T follicular helper cell (primary cell): ENCODE results near the gene SLC34A1.

Experiments
- DNase-seq: peaks from one replicate; pipeline ENCODE4 v3.0.0-alpha.2; 2020; ENCODE audit warnings: low read depth

The SLC34A1 gene

GRCh38 chr5:177388521-177389052 is 4.4 kb downstream of the SLC34A1 start:
- no peak for DNase-seq

DNA sequence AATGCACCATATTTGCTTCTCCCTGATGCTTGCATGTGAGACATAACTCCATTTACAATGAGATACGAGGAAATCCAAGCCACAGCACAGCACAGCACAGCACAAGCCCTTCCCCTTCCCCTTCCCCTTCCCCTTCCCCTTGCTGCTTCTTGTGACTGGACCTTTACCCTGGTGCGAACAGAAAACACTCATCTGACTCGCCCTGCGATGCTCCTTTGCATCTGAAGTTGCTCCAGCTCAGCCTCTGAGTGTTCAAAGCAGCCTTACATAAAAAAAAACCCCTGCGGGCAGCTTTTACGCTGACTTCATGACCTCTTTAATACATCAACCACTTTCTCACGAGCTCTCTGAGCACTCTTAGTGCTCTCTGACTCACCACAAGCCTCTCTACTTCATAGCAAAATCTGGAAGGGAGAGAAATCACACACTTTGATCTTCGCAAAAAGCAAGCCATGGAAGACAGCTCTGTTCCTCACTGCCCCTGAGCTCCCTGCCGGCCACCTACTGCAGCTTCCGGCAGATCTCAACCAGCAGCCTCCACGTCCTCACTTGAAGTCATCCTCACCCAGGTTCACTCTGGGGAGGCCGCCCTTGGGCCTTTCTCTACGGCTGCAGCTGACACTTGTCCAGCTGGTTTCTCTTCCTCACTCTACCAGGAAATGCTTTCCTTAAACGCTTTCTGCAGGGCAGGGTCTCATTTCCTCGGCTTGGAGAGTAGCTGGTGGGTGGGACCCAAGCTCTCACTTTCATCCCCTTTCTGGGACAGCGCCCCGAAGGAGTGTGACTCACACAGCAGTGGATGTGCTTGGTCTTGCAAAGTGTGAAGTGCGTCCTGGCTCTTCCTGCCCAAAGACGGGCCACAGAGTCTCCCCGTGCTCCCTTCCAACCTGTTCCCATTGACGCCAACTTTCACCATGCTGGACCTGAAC is 5.3 kb downstream of the SLC34A1 start:
- peak; percentile 42 for DNase-seq

DNA sequence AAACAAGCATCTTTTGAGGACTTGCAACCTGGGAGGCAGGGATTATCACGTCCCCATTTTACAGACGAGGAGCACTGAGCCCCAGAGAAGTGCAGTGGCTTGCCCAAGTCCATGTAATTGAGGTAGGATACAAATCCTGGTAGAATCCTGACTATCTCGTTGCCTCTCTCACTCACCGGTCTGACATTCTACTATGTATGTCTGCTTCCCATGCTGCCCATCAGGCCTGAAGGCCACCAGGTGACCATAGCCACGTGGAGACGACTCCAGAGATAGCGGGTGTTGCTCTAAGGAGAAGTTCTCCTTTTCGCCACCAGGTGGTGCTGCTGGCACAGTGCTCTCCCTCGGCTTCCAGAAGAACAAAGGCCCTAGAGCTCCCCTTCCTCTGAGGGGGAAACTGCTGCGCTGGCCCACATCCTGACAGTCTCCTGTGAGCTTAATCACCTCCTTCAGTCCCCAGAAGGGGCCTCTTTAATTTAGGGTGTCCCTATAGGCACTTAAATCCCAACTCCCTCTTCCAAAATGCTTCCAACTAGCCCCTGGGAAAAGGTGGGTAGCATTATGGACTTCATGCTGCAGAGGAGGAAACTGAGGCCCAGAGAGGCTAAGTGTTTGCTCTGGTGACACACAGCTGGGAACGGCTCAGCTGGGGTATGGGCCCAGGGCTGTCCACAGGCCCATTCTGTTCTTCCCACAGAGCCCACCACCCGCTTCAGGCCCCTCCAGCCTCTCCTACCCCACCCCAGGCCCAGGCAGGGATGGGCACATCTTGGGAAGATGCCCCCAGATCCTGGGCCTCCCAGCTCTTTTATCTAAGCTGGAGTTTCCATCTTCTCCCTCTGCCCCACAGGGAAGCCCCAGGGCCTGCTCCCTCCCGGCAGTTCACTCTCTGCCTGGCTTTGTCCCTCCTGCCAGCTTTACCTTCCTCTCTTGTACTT is 6.4 kb downstream of the SLC34A1 start:
- DNase-seq = peak; percentile 80

- DNase-seq = no peak
These were observed 8.5 kb downstream of the SLC34A1 start for GRCh38 chr5:177392765-177393164.

- DNase-seq = no peak
These were observed 9.1 kb downstream of the SLC34A1 start for GRCh38 chr5:177393206-177393765.

- no peak for DNase-seq
These were observed 9.8 kb downstream of the SLC34A1 start for GRCh38 chr5:177393990-177394389.

GRCh38 chr5:177396078-177396477 is 11.8 kb downstream of the SLC34A1 start:
- DNase-seq = no peak

- DNase-seq = no peak
These were observed 12.6 kb downstream of the SLC34A1 start for GRCh38 chr5:177396807-177397206.

GRCh38 chr5:177397875-177398390 is 13.7 kb downstream of the SLC34A1 start:
- no peak for DNase-seq

DNA sequence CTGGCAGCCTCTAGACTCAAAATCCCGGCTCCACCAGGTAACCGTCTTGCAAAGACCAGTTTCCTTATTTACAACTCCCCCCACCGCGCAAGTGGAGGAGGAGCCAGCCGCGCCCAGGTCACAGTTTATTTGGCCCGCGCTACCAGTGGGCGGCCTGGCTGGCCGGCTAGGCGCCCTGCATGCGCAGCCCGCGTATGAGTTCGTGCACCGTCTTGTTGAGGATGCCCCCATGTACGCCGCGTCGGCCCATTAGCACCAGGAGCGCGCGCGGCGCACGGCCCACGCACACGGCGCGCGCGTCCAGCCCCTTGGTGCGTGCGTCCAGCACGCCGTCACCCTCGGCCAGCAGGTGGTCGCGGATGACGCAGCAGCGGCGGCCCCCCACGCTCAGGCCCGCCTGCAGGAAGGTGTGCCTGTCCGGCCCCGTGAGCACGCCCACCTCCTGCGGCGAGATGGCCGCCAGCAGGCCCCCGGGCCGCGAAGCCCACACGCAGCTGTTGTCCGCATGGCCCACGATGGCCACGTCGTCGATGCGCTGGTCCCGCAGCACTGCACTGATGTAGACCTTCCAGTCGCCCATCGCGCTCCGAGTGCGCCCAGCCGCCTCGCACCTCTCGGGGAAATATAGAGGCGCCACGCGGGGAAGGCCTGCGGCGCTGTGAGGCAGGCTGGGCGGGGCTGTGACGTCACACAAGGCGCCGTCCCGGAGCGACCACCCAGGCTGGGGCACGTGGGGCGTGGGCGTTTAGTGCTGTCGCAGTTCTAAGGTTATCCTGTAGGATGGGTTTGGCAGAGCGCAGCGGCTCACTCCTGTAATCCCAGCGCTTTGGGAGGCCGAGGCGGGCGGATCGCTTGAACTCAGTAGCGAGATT is 16.0 kb downstream of the SLC34A1 start, which contains the start of gene PFN3:
TSS of gene PFN3 (minus strand) at position 665 of the 872 bp plus-strand sequence. CDS start at position 580, 85 bp downstream.
- DNase-seq = no peak

DNA sequence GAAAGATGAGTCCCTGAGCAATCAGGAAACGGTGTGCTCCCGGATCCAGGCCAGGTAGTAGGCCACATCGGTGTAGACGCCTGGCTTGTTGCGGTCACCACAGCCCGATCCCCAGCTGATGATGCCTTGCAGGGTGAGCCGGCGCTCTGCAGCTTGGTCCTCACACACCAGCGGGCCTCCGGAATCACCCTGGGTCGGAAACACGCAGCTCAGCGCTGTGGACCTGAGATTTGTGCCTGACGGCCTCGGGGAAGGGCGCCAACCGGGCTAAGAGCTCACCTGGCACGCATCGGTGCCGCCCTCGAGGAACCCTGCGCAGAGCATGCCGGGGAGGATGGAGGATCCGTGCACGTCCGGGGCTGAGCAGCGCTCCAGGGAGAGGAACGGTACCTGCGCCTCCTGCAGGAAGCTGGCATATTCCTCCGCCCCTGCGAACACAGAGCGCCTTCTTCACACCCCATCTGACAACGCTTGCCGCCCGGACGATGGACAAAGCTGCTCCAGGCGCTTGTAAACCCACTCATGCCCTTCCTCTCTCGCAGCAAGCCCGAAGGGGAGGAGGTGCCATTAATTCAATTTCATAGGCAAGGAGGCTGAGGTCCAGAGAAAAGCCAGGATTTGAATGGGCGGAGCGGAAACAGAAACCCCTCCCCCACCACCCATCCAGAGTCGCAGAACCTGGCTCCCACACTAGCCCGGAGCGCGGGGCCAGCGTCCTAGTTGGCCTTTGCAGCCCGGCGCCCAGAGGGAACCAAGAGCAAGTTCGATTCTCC is 18.2 kb downstream of the SLC34A1 start:
- peak; percentile 63 for DNase-seq

- DNase-seq = peak; percentile 52
These were observed 19.0 kb downstream of the SLC34A1 start for GRCh38 chr5:177403102-177403791.

GRCh38 chr5:177403792-177404640 is 19.8 kb downstream of the SLC34A1 start:
- DNase-seq = peak; percentile 75

GRCh38 chr5:177404641-177405179 is 20.5 kb downstream of the SLC34A1 start:
- DNase-seq = no peak

DNA sequence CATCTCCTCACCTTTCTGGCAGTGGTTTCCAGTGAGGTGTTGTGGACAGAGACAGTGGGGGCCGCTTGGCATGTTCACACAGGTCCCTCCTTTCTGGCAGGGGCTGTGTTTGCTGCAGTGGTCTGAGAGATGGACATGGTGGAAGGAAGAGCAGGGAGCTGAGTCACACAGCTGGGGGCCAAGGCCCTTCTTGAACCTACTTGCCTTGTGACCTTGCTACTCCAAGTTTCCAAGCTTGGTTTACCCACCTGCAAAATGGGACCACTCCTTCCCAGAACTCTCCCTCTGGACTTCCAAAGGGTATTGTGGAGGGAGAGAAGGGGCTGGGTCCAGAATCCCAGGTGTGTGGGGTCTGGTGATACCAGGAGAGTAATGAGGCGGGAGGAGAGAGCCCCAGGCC is 21.1 kb downstream of the SLC34A1 start:
- DNase-seq = no peak

GRCh38 chr5:177405805-177406204 is 21.6 kb downstream of the SLC34A1 start:
- no peak for DNase-seq

DNA sequence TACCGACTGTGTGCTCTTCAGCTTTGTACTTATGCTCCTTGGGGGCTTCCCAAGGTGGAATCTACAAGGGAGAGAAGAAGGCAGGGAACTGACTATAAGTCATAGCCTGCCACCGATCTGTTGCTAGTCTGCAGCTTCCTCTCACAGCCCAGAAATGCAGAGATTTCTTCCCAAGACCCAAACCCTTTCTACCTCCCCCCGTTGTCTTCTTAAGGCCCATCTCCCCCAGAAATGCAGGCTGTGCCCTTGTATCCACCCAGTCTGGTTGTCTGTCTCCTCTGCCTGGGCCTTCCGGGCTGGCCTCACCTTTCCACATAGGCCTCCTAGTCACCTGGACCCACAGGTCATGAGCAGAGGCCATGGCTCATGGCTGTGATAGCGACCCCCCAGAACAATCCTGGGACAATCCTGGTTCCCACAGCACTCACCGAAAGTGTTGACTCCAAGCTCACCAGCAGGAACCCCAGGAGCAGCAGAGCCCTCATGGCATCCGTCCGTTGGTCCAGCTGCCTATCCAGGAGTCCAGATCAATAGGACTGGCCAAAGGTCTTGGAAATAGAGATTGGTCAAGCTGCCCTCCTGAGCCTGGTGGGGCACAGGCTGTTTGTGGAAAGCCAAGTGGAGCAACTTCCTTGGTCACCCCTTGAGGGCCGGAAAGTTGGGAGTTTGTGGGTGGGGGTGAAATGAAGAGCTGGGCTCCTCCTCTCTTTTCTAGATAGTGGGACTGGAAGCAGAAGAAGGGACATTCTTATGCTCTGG is 25.0 kb downstream of the SLC34A1 start, which contains the start of gene F12:
TSS of gene F12 (minus strand) at position 522 of the 759 bp plus-strand sequence. CDS start at position 485, 37 bp downstream.
- DNase-seq = no peak
